GM18526 (cell line): Measurements from ENCODE around the gene PXMP2.

Source experiments
- POLR2A ChIP-seq: IDR thresholded peaks from 3 replicates; pipeline ENCODE4 v1.6.1; 2011; ENCODE audit not compliant: insufficient read length; ENCODE audit errors: extremely low read depth

PXMP2 gene

DNA sequence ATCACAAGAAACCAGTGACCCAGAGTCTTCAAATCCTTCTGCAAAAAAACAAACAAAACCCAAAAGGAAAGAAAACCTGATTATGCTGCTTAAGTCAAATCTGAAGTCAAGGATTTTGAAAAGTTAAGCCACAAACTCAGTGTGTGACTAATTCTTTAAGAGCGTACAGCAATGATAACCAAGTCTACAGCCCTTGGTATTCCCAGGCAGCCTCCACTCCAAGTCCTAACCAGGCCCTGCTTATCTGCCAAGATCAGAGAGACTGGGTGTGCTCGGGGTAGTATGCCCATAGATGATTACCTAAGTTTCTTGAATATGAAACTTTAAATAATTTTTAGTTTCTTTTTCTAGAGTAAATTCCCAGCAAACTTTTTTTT, 36.4 kb downstream of the PXMP2 start:
- no peak for TF ChIP-seq POLR2A

GRCh38 chr12:132724506-132725241, 37.3 kb downstream of the PXMP2 start:
- TF ChIP-seq POLR2A = no peak

- TF ChIP-seq POLR2A = no peak
Observed at GRCh38 chr12:132726386-132726785, 39.0 kb downstream of the PXMP2 start.

DNA sequence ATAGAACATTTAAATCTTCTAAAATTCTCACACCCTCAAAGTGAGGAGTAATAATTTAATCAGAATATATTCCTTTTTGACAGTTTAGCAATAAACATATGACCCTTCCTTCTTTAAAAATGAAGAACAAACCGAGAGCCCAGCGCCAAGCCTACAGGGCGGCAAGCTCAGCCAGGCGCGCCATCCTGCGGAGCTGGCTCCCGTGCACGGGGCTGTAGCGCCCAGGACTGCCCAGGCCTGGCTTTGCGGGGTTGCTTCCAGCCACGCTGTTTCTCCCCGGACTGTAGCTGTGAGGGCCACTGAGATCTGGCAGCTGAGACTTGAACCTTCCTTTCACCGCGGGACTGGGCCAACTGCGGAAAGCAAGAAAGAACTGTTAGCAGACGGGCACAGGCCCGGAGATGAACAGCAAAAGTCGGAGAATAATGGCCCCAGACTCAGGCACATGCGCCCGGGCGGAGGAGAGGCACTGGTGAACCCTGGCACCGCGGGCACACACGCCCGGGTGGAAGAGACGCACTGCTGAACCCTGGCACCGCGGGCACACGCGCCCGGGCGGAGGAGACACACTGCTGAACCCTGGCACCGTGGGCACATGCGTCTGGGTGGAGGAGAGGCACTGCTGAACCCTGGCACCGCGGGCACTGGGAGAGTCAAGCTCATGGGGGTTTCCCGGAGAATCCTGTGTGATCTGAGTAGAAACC, 39.9 kb downstream of the PXMP2 start:
- TF ChIP-seq POLR2A = no peak

DNA sequence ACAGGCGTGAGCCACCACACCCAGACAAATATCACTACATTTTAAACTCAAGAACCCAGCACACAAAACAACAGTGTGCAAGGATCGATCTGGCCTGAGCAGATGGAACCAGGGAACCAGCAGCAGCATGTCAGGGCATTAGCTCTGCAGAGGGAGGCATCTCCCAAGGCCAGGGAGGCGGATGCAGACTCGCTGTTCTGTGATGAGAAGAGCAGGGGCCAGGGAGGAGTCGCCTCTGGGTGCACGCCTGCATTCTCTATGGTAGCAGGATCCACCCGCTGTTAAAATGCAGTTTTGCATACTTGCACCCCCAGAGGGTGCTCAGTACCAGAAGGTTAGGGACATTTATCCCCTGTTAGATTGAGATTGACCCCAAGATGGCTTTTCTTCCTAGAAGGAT, 41.1 kb downstream of the PXMP2 start:
- TF ChIP-seq POLR2A = no peak

GRCh38 chr12:132729541-132730320, 42.3 kb downstream of the PXMP2 start:
- TF ChIP-seq POLR2A = no peak

GRCh38 chr12:132730353-132730752, 43.0 kb downstream of the PXMP2 start:
- TF ChIP-seq POLR2A = no peak

DNA sequence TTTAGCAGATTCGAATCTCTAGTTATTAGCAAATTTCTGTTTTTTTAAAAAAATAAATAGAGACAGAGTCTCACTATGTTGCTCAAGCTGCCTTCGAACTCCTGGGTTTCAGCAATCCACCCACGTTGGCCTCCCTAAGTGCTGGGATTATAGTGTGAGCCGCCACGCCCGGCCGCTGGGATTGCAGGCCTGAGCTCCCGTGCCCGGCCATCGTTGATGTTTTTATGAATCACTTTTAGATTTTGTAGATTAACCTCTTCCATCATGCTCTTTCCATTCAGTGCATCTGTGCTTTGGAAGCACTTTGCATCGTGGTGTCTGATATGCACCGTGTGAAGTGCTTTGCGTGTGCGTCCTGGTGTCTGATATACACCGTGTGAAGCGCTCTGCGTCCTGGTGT, 44.2 kb downstream of the PXMP2 start:
- no peak for TF ChIP-seq POLR2A

- TF ChIP-seq POLR2A = no peak
Observed at GRCh38 chr12:132734206-132734605, 46.8 kb downstream of the PXMP2 start.

- no peak for TF ChIP-seq POLR2A
Observed at GRCh38 chr12:132735496-132735895, 48.1 kb downstream of the PXMP2 start.

DNA sequence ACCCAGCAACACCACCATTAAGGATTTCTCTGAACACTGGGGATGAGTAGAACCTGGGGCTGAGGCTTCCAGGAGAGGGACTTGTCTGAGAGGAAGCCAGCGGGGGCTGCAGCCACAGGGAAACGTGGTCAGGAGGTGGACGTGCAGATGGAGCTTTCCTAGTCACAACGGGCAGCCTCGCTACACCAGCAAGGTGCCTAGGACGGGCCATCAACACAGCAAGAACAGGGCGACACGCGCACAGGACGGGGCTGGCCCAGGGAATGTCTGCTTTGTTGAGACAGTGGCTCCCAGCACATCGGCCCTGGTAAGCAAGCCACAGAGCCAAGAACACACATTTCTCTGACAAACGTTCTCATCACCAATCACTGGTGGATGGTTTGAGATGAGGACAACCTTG, 49.0 kb downstream of the PXMP2 start:
- TF ChIP-seq POLR2A = no peak

DNA sequence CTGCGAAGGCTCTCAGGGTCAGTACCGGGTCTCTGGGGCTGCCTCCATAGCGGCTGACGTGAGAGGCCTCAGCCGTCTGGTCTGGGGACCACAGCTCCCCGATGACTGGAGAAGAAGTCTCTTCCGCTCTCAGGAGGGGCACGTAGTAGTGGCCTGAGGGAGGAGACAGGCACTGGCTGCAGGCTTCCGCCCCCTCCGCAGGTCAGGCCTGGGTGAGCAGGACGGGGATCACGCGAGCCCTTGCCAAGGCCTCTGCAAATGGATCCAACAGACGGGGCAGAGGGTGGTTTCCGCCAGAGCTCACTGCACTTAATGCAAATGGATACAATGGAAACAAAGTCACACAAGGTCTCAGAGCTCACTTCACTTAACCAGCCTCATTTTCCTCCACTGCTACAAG, 49.5 kb downstream of the PXMP2 start:
- TF ChIP-seq POLR2A = no peak

DNA sequence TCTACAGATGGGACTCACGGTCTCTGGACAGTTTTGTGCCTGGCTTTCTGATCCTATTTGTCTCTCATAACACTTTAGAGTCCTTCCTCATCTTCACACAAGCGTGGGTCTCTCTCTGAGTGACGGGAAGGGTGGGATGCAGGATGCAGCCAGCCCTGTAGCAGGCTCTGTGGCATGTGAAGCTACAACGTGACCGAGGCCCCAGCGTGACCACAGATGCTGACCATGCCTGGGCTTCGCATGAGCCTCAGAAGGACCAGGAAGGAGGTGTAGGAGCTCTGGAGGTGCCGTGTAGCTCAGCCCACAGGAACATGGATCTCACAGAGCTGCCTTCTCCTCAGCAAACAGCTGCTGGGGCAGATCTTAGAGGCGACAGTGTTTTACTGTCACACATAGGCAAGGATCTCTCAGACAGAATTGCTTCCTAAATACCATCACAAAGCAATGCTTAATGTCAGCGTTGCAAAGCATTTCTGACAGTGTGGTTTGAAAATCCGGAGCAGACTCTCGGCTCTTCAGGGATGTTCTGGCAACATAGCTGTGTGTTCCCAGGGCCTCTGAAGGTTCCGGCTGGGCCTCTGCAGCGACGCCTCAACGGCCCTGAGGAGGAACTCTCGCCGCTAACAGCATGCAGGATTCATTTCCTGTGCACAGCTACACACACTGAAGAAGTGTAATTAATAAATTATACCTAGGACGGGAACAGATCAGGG, 52.4 kb downstream of the PXMP2 start:
- TF ChIP-seq POLR2A = no peak

- no peak for TF ChIP-seq POLR2A
Observed at GRCh38 chr12:132740313-132740646, 52.9 kb downstream of the PXMP2 start.

GRCh38 chr12:132740652-132741051, 53.3 kb downstream of the PXMP2 start:
- TF ChIP-seq POLR2A = no peak
